ENCODE measurements around the gene DIAPH1. TPM values are rescaled to one million over a fixed set of nuclear protein-coding genes. Genes with fewer than 3 reads are reported as not detected.

The DIAPH1 gene
- total RNA-seq (100 to 1,000 TPM in 1 of 9 donors, 10 to 100 TPM in 8; 38.8 to 137 (median 61.5) TPM), polyA plus RNA-seq (10 to 100 TPM; 29.9 to 79.6 TPM)
- long read RNA-seq, donor 1, partial matches to known transcripts = 3 of 36 reads
- long read RNA-seq, donor 1, other reads (novel, unspliced or antisense) = 33 of 36 reads
- long read RNA-seq, donor 2, partial matches to known transcripts = 55 of 78 reads
- long read RNA-seq, donor 2, other reads (novel, unspliced or antisense) = 22 of 78 reads
- long read RNA-seq, donor 3, partial matches to known transcripts = 43 of 68 reads
- long read RNA-seq, donor 3, other reads (novel, unspliced or antisense) = 23 of 68 reads

GRCh38 chr5:141618804-141619554 lies at the start of gene DIAPH1:
Gene DIAPH1 (minus strand): TSS chr5:141619000. CDS start chr5:141618914, 86 bp downstream.
- Histone ChIP-seq H3K36me3 (peaks cover 0 to 44% (median 38%) of the 10 kb centered on the region in 9 donors), H3K27me3 (no peaks in the 10 kb centered on the region), H3K27ac (peak within 1 kb of the TSS; percentile 75 to 99 (median 96)), H3K4me3 (peak within 1 kb of the TSS; percentile 73 to 99 (median 96)), H3K9me3 (no peaks in the 10 kb centered on the region), H3K4me1 (peaks cover 0 to 64% (median 26%) of the 10 kb centered on the region in 12 donors)
- intact Hi-C loops (cut with DNase I) = loop anchor here (1.0 to 2.0 kb wide), 3 partner anchors 26 to 27 kb away; no protein-coding TSS in a partner anchor
- peak; percentile 95 to 98 (median 96) for ATAC-seq
- peak; percentile 97 to 98 (median 98) for DNase-seq
- TF ChIP-seq, protein P1, sequence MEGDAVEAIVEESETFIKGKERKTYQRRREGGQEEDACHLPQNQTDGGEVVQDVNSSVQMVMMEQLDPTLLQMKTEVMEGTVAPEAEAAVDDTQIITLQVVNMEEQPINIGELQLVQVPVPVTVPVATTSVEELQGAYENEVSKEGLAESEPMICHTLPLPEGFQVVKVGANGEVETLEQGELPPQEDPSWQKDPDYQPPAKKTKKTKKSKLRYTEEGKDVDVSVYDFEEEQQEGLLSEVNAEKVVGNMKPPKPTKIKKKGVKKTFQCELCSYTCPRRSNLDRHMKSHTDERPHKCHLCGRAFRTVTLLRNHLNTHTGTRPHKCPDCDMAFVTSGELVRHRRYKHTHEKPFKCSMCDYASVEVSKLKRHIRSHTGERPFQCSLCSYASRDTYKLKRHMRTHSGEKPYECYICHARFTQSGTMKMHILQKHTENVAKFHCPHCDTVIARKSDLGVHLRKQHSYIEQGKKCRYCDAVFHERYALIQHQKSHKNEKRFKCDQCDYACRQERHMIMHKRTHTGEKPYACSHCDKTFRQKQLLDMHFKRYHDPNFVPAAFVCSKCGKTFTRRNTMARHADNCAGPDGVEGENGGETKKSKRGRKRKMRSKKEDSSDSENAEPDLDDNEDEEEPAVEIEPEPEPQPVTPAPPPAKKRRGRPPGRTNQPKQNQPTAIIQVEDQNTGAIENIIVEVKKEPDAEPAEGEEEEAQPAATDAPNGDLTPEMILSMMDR (IDR thresholded peaks at IDR 0.05) = peak; percentile 95 to 99 (median 98)
- peak; percentile 87 to 98 for TF ChIP-seq POLR2A (IDR thresholded peaks at IDR 0.05)
- WGBS, 4 donors = 2 to 19% (median 4%) methylated on average over 5 to 70 of the region's 70 CpGs

- WGBS, 4 donors = 88 to 89% (median 88%) methylated on average over 18 of the region's 18 CpGs
- no peak for ATAC-seq
Measured at GRCh38 chr5:141665995-141666940, 47.5 kb upstream of the DIAPH1 start.

GRCh38 chr5:141664733-141665461 lies 46.1 kb upstream of the DIAPH1 start:
- Histone ChIP-seq H3K9me3 (no peaks in the 10 kb centered on the region), H3K36me3 (peaks cover 0 to 76% (median 35%) of the 10 kb centered on the region in 9 donors)
- 35 to 46% (median 40%) methylated on average over 10 to 13 of the region's 13 CpGs for WGBS, 4 donors

More at GRCh38 chr5:141665995-141666940, 47.5 kb upstream of the DIAPH1 start:
- Histone ChIP-seq H3K27ac (no peak overlapping the region), H3K9me3 (no peaks in the 10 kb centered on the region), H3K36me3 (peaks cover 0 to 79% (median 44%) of the 10 kb centered on the region in 9 donors), H3K27me3 (no peaks in the 10 kb centered on the region), H3K4me1 (peaks cover 0 to 9% (median 0%) of the 10 kb centered on the region in 12 donors), H3K4me3 (no peak overlapping the region)
- TF ChIP-seq, protein P1 (IDR thresholded peaks at IDR 0.05) = no peak
- no peak for TF ChIP-seq POLR2A (IDR thresholded peaks at IDR 0.05)
- intact Hi-C loops (cut with DNase I) = no loop called here
- DNase-seq = no peak

More at GRCh38 chr5:141664733-141665461, 46.1 kb upstream of the DIAPH1 start:
- Histone ChIP-seq H3K4me1 (peaks cover 0 to 9% (median 0%) of the 10 kb centered on the region in 12 donors), H3K27me3 (no peaks in the 10 kb centered on the region), H3K27ac (no peak overlapping the region), H3K4me3 (no peak overlapping the region)
- intact Hi-C loops (cut with DNase I) = no loop called here
- TF ChIP-seq, protein P1 (IDR thresholded peaks at IDR 0.05) = peak; percentile 80 to 92 (median 89)
- TF ChIP-seq POLR2A (IDR thresholded peaks at IDR 0.05) = no peak
- DNase-seq = peak; percentile 70 to 84 (median 78)
- ATAC-seq = peak; percentile 54 to 84 (median 78)
